ENCODE data around the gene RAP1GDS1. TPM values are rescaled to one million over a fixed set of nuclear protein-coding genes. Genes with fewer than 3 reads are reported as not detected.

Gene RAP1GDS1
- total and polyA plus RNA-seq, 7 donors, result 5.6 to 12.4 (median 9.9) TPM

DNA sequence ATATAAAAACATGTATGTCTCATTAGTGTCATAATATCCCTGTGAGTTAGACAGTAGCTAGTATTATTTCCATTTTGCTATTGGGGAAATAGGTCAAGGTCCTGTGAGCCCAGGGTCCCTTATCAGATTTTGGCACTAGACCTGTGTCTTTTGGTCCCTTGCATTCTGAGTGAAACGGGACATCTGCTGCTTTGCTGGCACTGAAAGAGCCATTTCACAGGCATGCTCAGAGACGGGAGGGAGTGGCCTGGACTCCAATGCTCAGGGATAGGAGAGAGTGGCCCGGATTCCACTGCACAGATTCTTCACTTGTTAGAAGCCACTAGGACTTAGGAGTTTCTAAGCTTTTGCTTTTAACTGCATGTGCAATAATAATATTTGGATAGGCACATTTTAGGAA, 220.0 kb downstream of the RAP1GDS1 start:
- whole genome bisulfite sequencing, 3 donors, result 18 to 30% (median 21%) methylated on average over 3 of the region's 3 CpGs
- Histone ChIP-seq H3K9me3 (no peaks in the 10 kb centered on the region), H3K4me3 (no peak overlapping the region), H3K36me3 (ENCODE audit: insufficient read depth in 1 of 2, low read depth in 1 of 2) (no peaks in the 10 kb centered on the region), H3K27me3 (ENCODE audit: insufficient read depth in 3 of 3, low read length in 2 of 3) (no peaks in the 10 kb centered on the region), H3K4me1 (no peaks in the 10 kb centered on the region), H3K27ac (no peak overlapping the region)
- intact Hi-C loops (cut with DNase I), result no loop called here
- DNase-seq (no peak), ATAC-seq (no peak)
- TF ChIP-seq, protein P1, sequence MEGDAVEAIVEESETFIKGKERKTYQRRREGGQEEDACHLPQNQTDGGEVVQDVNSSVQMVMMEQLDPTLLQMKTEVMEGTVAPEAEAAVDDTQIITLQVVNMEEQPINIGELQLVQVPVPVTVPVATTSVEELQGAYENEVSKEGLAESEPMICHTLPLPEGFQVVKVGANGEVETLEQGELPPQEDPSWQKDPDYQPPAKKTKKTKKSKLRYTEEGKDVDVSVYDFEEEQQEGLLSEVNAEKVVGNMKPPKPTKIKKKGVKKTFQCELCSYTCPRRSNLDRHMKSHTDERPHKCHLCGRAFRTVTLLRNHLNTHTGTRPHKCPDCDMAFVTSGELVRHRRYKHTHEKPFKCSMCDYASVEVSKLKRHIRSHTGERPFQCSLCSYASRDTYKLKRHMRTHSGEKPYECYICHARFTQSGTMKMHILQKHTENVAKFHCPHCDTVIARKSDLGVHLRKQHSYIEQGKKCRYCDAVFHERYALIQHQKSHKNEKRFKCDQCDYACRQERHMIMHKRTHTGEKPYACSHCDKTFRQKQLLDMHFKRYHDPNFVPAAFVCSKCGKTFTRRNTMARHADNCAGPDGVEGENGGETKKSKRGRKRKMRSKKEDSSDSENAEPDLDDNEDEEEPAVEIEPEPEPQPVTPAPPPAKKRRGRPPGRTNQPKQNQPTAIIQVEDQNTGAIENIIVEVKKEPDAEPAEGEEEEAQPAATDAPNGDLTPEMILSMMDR (IDR thresholded peaks at IDR 0.05), result no peak

DNA sequence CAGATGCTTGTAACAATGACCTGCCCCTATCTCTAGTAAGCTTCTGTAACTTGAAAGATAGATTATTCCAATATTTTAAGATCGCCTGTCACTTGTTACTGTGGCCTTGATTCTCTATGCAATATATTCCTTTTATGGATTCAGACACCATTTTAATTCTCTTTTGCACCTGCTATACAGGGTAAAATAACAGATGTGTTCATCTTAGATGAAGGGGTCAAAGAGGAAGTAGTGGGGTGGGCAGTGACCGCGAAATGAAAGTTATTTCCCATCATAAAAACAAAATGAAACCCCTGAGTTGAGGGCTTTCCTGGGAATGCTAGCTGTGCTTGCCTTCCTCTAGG, 221.3 kb downstream of the RAP1GDS1 start:
- TF ChIP-seq, protein P1 (IDR thresholded peaks at IDR 0.05), result no peak
- no peaks in the 10 kb centered on the region for H3K36me3 ChIP-seq (ENCODE audit: insufficient read depth in 1 of 2, low read depth in 1 of 2)
- intact Hi-C loops (cut with DNase I), result no loop called here
- no peak overlapping the region for H3K27ac ChIP-seq
- 75 to 85% (median 81%) methylated on average over 3 of the region's 3 CpGs for WGBS, 3 donors
- H3K27me3 ChIP-seq (ENCODE audit: insufficient read depth in 3 of 3, low read length in 2 of 3), result no peaks in the 10 kb centered on the region
- no peaks in the 10 kb centered on the region for H3K4me1 ChIP-seq
- H3K9me3 ChIP-seq, result no peaks in the 10 kb centered on the region
- ATAC-seq (no peak), DNase-seq (no peak)
- no peak overlapping the region for H3K4me3 ChIP-seq

DNA sequence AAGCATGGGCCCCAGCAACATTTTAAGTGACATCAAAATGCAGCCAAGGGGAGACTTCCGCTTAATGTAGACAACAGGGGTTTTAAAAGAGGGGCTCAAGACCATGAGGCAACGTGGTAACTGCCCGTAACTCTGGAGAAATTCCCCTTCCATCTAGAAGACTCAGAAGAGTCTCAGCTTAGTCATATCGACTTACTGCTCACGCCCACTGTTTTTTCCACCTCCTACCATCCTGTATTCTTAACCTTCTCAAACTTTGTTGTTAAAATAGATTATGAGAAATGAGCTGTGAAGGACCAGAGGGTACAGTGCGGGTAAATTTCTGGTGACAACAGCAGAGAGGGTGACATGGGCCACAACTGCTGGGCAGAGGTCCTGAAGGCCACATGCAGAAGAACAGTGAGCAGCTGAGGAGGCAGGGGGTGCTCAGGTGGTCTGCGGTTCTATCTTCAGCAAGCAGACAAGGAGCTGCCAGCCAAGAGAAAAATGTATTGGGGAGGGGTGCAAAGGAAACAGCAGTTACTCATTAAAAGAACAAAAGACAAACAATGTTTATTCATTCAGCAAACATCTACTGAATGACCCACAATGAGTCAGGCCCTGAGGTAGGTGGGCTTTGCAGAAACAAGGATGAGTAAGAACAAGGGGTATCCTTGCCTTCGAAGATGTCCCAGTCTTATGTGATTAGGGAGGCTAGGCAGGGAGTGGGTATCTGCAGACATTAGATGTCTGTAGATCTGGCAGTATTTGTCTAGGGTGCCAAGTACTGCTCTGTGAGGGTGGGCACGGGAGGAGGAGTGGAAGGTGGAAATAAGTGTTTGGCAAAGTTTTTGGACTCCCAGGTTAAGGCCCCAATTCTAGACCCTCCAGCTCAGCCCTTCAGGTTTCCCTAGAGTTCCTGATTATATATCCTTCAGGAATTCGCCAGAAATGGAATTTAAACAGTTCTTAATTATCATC, 221.9 kb downstream of the RAP1GDS1 start:
- Histone ChIP-seq H3K4me1 (no peaks in the 10 kb centered on the region), H3K27me3 (ENCODE audit: insufficient read depth in 3 of 3, low read length in 2 of 3) (no peaks in the 10 kb centered on the region), H3K9me3 (no peaks in the 10 kb centered on the region), H3K36me3 (ENCODE audit: insufficient read depth in 1 of 2, low read depth in 1 of 2) (no peaks in the 10 kb centered on the region), H3K4me3 (no peak overlapping the region), H3K27ac (no peak overlapping the region)
- WGBS, 3 donors, result 92 to 94% (median 93%) methylated on average over 10 of the region's 10 CpGs
- DNase-seq (no peak), ATAC-seq (no peak)
- TF ChIP-seq, protein P1 (IDR thresholded peaks at IDR 0.05), result no peak
- intact Hi-C loops (cut with DNase I), result no loop called here

DNA sequence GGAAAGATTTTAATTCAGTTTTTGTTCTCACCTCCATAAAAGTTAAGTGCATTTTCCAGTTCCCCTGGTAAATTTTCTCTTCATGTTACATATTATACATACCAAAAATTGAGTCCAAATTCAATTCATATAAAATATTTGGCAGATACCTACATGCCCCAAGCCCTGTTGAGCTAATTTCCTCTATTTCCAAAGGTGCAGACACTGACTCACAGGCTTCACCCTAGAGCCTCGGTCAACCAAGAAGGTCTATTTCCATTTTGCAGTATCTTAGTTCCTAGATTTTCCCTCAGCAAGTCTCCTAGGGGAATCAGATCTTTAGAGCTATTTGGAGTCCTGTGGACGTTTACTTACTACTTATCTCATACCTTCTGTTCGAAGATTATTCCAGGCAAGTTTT, 222.8 kb downstream of the RAP1GDS1 start:
- whole genome bisulfite sequencing, 3 donors, result 92 to 94% (median 93%) methylated on average over 3 of the region's 3 CpGs
- ATAC-seq (no peak), DNase-seq (no peak)
- Histone ChIP-seq H3K36me3 (ENCODE audit: insufficient read depth in 1 of 2, low read depth in 1 of 2) (no peaks in the 10 kb centered on the region), H3K9me3 (no peaks in the 10 kb centered on the region), H3K27ac (no peak overlapping the region), H3K4me1 (no peaks in the 10 kb centered on the region), H3K4me3 (no peak overlapping the region), H3K27me3 (ENCODE audit: insufficient read depth in 3 of 3, low read length in 2 of 3) (no peaks in the 10 kb centered on the region)
- intact Hi-C loops (cut with DNase I), result no loop called here
- TF ChIP-seq, protein P1 (IDR thresholded peaks at IDR 0.05), result no peak
